ENCODE data around the gene GAK. TPM values are rescaled to one million over a fixed set of nuclear protein-coding genes. Genes with fewer than 3 reads are reported as not detected.

Gene GAK
- total RNA-seq, 4 donors from 2014 or later, result 70.1 to 95.3 (median 78.1) TPM

DNA sequence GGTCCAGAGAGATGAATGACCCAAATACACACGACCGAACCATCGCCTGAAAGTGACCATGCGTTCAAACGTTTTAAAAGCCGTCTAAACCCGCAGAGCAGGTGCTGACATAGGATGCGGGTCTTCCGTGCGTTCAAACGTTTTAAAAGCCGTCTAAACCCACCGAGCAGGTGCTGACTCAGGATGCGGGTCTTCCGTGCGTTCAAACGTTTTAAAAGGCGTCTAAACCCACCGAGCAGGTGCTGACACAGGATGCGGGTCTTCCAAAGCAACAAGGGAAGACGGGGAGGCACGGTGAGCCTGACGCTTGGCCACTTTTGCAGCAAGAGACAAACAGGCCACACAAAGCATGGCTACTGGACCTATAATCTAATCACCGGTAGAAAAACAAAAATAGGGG lies 47.2 kb downstream of the GAK start:
- H3K36me3 ChIP-seq, result peaks cover 0 to 100% of the 10 kb centered on the region in 2 donors
- 89 to 92% methylated on average over 17 to 19 of the region's 24 CpGs for WGBS, 2 donors (ENCODE audit: low coverage in 1 of 2)
- H3K27me3 ChIP-seq, result no peaks in the 10 kb centered on the region
- no peaks in the 10 kb centered on the region for H3K4me1 ChIP-seq
- no peak overlapping the region for H3K27ac ChIP-seq
- H3K4me3 ChIP-seq, result no peak overlapping the region
- H3K9me3 ChIP-seq, result no peaks in the 10 kb centered on the region
- TF ChIP-seq POLR2A (IDR thresholded peaks at IDR 0.05) (no peak), EP300 (IDR thresholded peaks at IDR 0.05) (no peak), POLR2AphosphoS5 (IDR thresholded peaks at IDR 0.05) (no peak)
- TF ChIP-seq, protein P1, sequence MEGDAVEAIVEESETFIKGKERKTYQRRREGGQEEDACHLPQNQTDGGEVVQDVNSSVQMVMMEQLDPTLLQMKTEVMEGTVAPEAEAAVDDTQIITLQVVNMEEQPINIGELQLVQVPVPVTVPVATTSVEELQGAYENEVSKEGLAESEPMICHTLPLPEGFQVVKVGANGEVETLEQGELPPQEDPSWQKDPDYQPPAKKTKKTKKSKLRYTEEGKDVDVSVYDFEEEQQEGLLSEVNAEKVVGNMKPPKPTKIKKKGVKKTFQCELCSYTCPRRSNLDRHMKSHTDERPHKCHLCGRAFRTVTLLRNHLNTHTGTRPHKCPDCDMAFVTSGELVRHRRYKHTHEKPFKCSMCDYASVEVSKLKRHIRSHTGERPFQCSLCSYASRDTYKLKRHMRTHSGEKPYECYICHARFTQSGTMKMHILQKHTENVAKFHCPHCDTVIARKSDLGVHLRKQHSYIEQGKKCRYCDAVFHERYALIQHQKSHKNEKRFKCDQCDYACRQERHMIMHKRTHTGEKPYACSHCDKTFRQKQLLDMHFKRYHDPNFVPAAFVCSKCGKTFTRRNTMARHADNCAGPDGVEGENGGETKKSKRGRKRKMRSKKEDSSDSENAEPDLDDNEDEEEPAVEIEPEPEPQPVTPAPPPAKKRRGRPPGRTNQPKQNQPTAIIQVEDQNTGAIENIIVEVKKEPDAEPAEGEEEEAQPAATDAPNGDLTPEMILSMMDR (IDR thresholded peaks at IDR 0.05), result no peak
- no peak for ATAC-seq

DNA sequence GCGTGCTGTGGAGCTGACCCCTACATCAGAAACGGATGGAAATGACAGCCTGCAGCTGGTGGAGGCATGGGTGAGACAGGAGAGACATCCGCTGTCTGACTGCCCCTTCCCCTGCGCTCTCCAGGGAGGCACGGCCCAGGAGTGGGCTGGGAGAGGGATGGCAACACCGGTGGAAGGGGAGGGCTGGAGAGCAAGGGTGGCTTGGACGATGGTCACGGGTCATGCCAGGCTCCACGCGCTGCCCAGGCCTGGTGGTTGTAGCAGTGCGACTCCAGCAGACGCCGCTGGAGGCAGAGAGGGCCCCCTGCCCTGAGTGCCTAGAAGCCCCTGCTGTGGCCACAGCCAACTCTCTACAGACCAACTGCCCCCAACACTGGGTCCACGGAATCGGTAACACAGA lies 47.9 kb downstream of the GAK start:
- Histone ChIP-seq H3K27ac (no peak overlapping the region), H3K4me1 (no peaks in the 10 kb centered on the region), H3K36me3 (peaks cover 0 to 100% of the 10 kb centered on the region in 2 donors), H3K9me3 (no peaks in the 10 kb centered on the region), H3K27me3 (no peaks in the 10 kb centered on the region), H3K4me3 (no peak overlapping the region)
- TF ChIP-seq EP300 (IDR thresholded peaks at IDR 0.05) (no peak), POLR2AphosphoS5 (IDR thresholded peaks at IDR 0.05) (no peak)
- no peak for ATAC-seq
- 0 to 85% methylated on average over 1 to 9 of the region's 15 CpGs for WGBS, 2 donors (ENCODE audit: low coverage in 1 of 2)

DNA sequence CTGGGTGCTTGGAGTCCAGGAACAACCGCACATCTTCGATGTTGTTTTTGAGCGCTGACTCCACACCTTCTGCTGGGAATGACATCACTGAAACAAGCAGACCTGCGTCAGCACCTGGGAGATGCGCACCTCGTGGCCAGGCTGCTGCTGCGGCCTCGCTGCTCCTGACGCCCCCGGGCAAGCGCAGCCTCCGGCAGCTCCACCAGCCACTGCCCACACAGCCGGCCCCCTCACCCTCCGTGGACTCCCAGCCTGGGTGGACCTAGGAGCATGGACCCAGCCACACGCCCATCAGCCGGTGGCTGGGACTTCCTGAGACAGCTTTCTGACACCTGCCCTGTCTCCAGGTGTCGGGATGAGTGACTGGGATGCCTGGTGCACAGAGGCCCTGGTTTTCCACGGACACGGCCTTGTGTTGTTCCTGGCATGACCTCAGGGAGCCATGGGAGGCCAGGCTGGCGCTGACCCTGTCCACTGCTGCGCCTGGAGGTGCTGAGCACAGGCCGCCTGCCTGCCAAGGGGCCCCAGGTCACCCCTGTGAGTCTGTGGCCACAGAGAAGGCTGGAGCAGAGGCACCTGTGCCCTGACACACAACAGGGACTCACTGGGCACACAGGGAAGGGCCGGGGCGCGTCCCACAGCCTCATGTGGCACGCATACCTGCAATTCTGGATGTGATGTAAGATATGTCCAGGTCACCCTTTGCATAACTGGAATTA lies 48.6 kb downstream of the GAK start:
- TF ChIP-seq, protein P1 (IDR thresholded peaks at IDR 0.05), result no peak
- TF ChIP-seq EP300 (IDR thresholded peaks at IDR 0.05) (no peak), POLR2AphosphoS5 (IDR thresholded peaks at IDR 0.05) (no peak), POLR2A (IDR thresholded peaks at IDR 0.05) (no peak)
- Histone ChIP-seq H3K36me3 (peaks cover 0 to 100% of the 10 kb centered on the region in 2 donors), H3K4me3 (no peak overlapping the region), H3K4me1 (no peaks in the 10 kb centered on the region), H3K27ac (no peak overlapping the region), H3K9me3 (no peaks in the 10 kb centered on the region), H3K27me3 (no peaks in the 10 kb centered on the region)
- ATAC-seq, result no peak
- 80% methylated on average over 1 of the region's 26 CpGs; no CpG with 5 or more reads in 1 of the 2 donors for WGBS, 2 donors (ENCODE audit: low coverage in 1 of 2)

DNA sequence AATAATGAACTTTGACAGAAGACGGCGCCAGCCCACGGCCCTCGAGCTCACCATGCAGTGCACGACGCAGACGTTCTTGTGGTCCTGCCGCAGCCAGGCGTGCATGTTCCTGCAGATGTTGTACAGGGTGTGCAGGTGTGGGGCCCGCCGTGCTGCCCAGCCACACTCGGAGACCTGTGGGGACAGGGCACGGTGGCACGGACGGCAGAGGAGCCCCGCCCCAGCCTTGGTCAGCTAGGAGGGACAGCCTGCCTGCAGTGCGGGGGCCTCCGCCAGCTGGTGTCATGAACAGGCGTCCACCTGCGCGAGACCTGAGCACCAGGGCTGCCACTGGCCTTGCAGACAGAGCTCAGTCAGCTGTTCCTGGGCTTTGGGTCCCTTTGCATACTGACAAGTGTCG lies 49.5 kb downstream of the GAK start:
- no peak overlapping the region for H3K27ac ChIP-seq
- no peak for ATAC-seq
- no peak overlapping the region for H3K4me3 ChIP-seq
- 100% methylated on average over 1 of the region's 22 CpGs; no CpG with 5 or more reads in 1 of the 2 donors for WGBS, 2 donors (ENCODE audit: low coverage in 1 of 2)
- no peaks in the 10 kb centered on the region for H3K9me3 ChIP-seq
- peaks cover 0 to 100% of the 10 kb centered on the region in 2 donors for H3K36me3 ChIP-seq
- no peaks in the 10 kb centered on the region for H3K4me1 ChIP-seq
- TF ChIP-seq POLR2A (IDR thresholded peaks at IDR 0.05) (no peak), EP300 (IDR thresholded peaks at IDR 0.05) (no peak), POLR2AphosphoS5 (IDR thresholded peaks at IDR 0.05) (no peak)
- TF ChIP-seq, protein P1 (IDR thresholded peaks at IDR 0.05), result no peak
- no peaks in the 10 kb centered on the region for H3K27me3 ChIP-seq

DNA sequence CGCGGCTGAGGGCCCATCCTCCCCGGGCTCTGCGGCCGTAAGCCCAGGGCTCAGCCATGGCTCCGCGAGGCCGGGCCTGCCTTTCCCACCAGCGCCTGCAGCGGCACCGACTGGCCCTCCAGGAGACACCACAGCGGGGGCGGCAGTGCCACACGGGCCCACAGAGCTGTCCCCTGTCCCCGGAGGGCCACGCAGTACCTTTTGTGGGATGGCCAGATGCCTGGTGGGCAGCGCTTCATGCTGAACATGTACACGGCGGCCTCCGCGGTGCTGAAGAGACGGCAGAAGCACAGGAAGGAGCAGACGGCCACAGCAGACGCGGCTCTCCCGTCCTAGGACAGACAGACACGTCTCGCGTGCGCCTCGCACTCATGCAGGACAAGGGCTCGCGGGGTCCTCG lies 50.4 kb downstream of the GAK start:
- TF ChIP-seq POLR2A (IDR thresholded peaks at IDR 0.05) (no peak), EP300 (IDR thresholded peaks at IDR 0.05) (no peak), POLR2AphosphoS5 (IDR thresholded peaks at IDR 0.05) (no peak)
- TF ChIP-seq, protein P1 (IDR thresholded peaks at IDR 0.05), result no peak
- WGBS, 2 donors (ENCODE audit: low coverage in 1 of 2), result no CpG with 5 or more reads among the region's 34 CpGs
- ATAC-seq, result no peak

More for the DNA sequence above, 50.4 kb downstream of the GAK start:
- Histone ChIP-seq H3K27ac (no peak overlapping the region), H3K9me3 (no peaks in the 10 kb centered on the region), H3K27me3 (no peaks in the 10 kb centered on the region), H3K36me3 (peaks cover 0 to 100% of the 10 kb centered on the region in 2 donors), H3K4me1 (no peaks in the 10 kb centered on the region), H3K4me3 (no peak overlapping the region)

Measured in gastroesophageal sphincter (tissue), 4 donors.